Smooth muscle cell (in vitro differentiated cells): ENCODE results near the gene INPP5J. TPM values are rescaled to one million over a fixed set of nuclear protein-coding genes. Genes with fewer than 3 reads are reported as not detected.
A peak's percentile ranks its signal among the peaks of the same experiment; 100 is the strongest.

Experiments
- DNase-seq: peaks from one replicate; lab custom pipeline; 2025; ENCODE audit not compliant: unreplicated experiment; lab: John Stamatoyannopoulos, UW
- H2AFZ ChIP-seq: fragments of 200-600 bp; sonication (generic); 2 replicates; pipeline ENCODE4 v1.6.0; 2016; ENCODE audit warnings: antibody characterized with exemption, low read depth, mild to moderate bottlenecking
- H3F3A ChIP-seq: fragments of 200-600 bp; sonication (generic); 2 replicates; pipeline ENCODE4 v1.6.0; 2017; ENCODE audit warnings: antibody characterized with exemption, low read depth
- H3K27ac ChIP-seq: fragments of 200-600 bp; sonication (generic); 2 replicates; pipeline ENCODE4 v1.5.1; 2016; ENCODE audit warnings: low read depth, mild to moderate bottlenecking
- H3K27me3 ChIP-seq: fragments of 200-600 bp; sonication (generic); 2 replicates; pipeline ENCODE4 v1.6.1; 2016; ENCODE audit warnings: low read depth, mild to moderate bottlenecking
- H3K36me3 ChIP-seq: fragments of 200-600 bp; sonication (generic); 2 replicates; pipeline ENCODE4 v1.5.1; 2016; ENCODE audit warnings: low read depth
- H3K4me1 ChIP-seq: fragments of 200-600 bp; sonication (generic); 2 replicates; pipeline ENCODE4 v1.5.1; 2016; ENCODE audit warnings: low read depth
- H3K4me2 ChIP-seq: fragments of 200-600 bp; sonication (generic); 2 replicates; pipeline ENCODE4 v1.6.0; 2016; ENCODE audit warnings: mild to moderate bottlenecking
- H3K4me3 ChIP-seq: fragments of 200-600 bp; sonication (generic); 2 replicates; pipeline ENCODE4 v1.5.1; 2016; ENCODE audit warnings: mild to moderate bottlenecking
- H3K79me2 ChIP-seq: fragments of 200-600 bp; sonication (generic); 2 replicates; pipeline ENCODE4 v1.6.0; 2016; ENCODE audit warnings: low read depth, mild to moderate bottlenecking
- H3K9ac ChIP-seq: fragments of 200-600 bp; sonication (generic); 2 replicates; pipeline ENCODE4 v1.6.0; 2016; ENCODE audit warnings: low read depth
- H3K9me3 ChIP-seq: fragments of 200-600 bp; sonication (generic); replicated peaks from 2 replicates; pipeline ENCODE4 v1.5.1; 2016; ENCODE audit warnings: low read depth
- H4K20me1 ChIP-seq: fragments of 200-600 bp; sonication (generic); 2 replicates; pipeline ENCODE4 v1.6.0; 2016; ENCODE audit warnings: low read depth
- CTCF ChIP-seq: fragments of 200-600 bp; sonication (generic); IDR thresholded peaks from 2 replicates; pipeline ENCODE4 v1.5.1; 2017; ENCODE audit warnings: borderline replicate concordance, mild to moderate bottlenecking, antibody characterized with exemption; ENCODE audit not compliant: insufficient read depth, poor library complexity, severe bottlenecking
- WGBS: methylation state at CpG from one replicate; pipeline ENCODE4 v1.1.7; 2016; ENCODE audit warnings: low lambda C conversion rate; 5-methylcytosine and 5-hydroxymethylcytosine counted together
- polyA plus RNA-seq: library from polyadenylated mRNA; unstranded; fragments of >200 nt; fragmentation: Nextera tagmentation; extraction: Ambion mirVana; gene quantifications from 2 replicates; pipeline ENCODE4 v1.2.1, GENCODE V29; 2016
- total RNA-seq: library from RNA; depleted of rRNA; stranded (reverse); fragments of >200 nt; gene quantifications from 2 replicates; pipeline ENCODE4 v1.2.3, GENCODE V29; 2014

The INPP5J gene
- total and polyA plus RNA-seq, 2 experiments from 2014 or later: 0.66 to 1.2 TPM

- H4K20me1 ChIP-seq: peaks cover 18% of the 10 kb centered on the region
- H3K36me3 ChIP-seq: no peaks in the 10 kb centered on the region
- H3K79me2 ChIP-seq: no peaks in the 10 kb centered on the region
These were observed 23.4 kb upstream of the INPP5J start for GRCh38 chr22:31099386-31099785.

GRCh38 chr22:31099841-31100761 lies 22.7 kb upstream of the INPP5J start:
- no peaks in the 10 kb centered on the region for H3K79me2 ChIP-seq
- H3K4me2 ChIP-seq: no peak overlapping the region
- TF ChIP-seq CTCF: no peak
- H4K20me1 ChIP-seq: peaks cover 21% of the 10 kb centered on the region
- no peak overlapping the region for H3K27ac ChIP-seq
- H3K27me3 ChIP-seq: no peaks in the 10 kb centered on the region
- peaks cover 36% of the 10 kb centered on the region for H3F3A ChIP-seq
- H3K36me3 ChIP-seq: no peaks in the 10 kb centered on the region
- H2AFZ ChIP-seq: no peak overlapping the region
- DNase-seq: no peak
- 96% methylated on average over 17 of the region's 34 CpGs for WGBS
- H3K9ac ChIP-seq: no peak overlapping the region
- H3K4me1 ChIP-seq: no peaks in the 10 kb centered on the region
- no peak overlapping the region for H3K4me3 ChIP-seq
- H3K9me3 ChIP-seq: no peaks in the 10 kb centered on the region

More at GRCh38 chr22:31099386-31099785, 23.4 kb upstream of the INPP5J start:
- H3K4me2 ChIP-seq: no peak overlapping the region
- H3K27ac ChIP-seq: peak overlapping the region; percentile 35
- no peaks in the 10 kb centered on the region for H3K4me1 ChIP-seq
- H3K9me3 ChIP-seq: no peaks in the 10 kb centered on the region
- no peaks in the 10 kb centered on the region for H3K27me3 ChIP-seq
- 80% methylated on average over 6 of the region's 6 CpGs for WGBS
- H2AFZ ChIP-seq: no peak overlapping the region
- TF ChIP-seq CTCF: no peak
- DNase-seq: no peak
- peaks cover 36% of the 10 kb centered on the region for H3F3A ChIP-seq
- H3K9ac ChIP-seq: no peak overlapping the region
- no peak overlapping the region for H3K4me3 ChIP-seq

- Histone ChIP-seq H3K4me3 (no peak overlapping the region), H2AFZ (no peak overlapping the region), H3K9ac (no peak overlapping the region), H4K20me1 (peaks cover 27% of the 10 kb centered on the region), H3K9me3 (no peaks in the 10 kb centered on the region), H3K79me2 (peaks cover 5% of the 10 kb centered on the region), H3K4me1 (no peaks in the 10 kb centered on the region), H3F3A (peaks cover 42% of the 10 kb centered on the region), H3K27me3 (no peaks in the 10 kb centered on the region), H3K36me3 (no peaks in the 10 kb centered on the region), H3K27ac (peak overlapping the region; percentile 90), H3K4me2 (no peak overlapping the region)
- TF ChIP-seq CTCF: no peak
- WGBS: 95% methylated on average over 15 of the region's 18 CpGs
- DNase-seq: no peak
These were observed 21.8 kb upstream of the INPP5J start for GRCh38 chr22:31100762-31101525.
